Neural cell (in vitro differentiated cells): ENCODE measurements around the gene KIR2DL3. TPM values are rescaled to one million over a fixed set of nuclear protein-coding genes. Genes with fewer than 3 reads are reported as not detected.

ENCODE experiments used
- H2AFZ ChIP-seq: fragments of 200-600, 300-800 bp; sonication (generic), shearing (Covaris generic); 2 replicates; pipeline ENCODE4 v1.6.0; 2014; ENCODE audit warnings: low read depth, mild to moderate bottlenecking, antibody characterized with exemption, low read length, moderate library complexity
- H3F3A ChIP-seq: fragments of 200-600 bp; shearing (Covaris generic); 2 replicates; pipeline ENCODE4 v1.6.1; 2016; ENCODE audit warnings: mild to moderate bottlenecking, moderate library complexity, mixed read lengths, antibody characterized with exemption, low read length; ENCODE audit not compliant: insufficient read depth, poor library complexity, severe bottlenecking
- H3K27ac ChIP-seq: fragments of 200-600, 300-800 bp; sonication (generic), shearing (Covaris generic); 2 replicates; pipeline ENCODE4 v1.5.1; 2014; ENCODE audit warnings: mild to moderate bottlenecking, low read length, moderate library complexity
- H3K27me3 ChIP-seq: fragments of 300-800, 200-600 bp; sonication (generic), shearing (Covaris generic); 2 replicates; pipeline ENCODE4 v1.6.0; 2014; ENCODE audit warnings: mild to moderate bottlenecking, low read depth, low read length, moderate library complexity; ENCODE audit not compliant: insufficient read depth
- H3K36me3 ChIP-seq: fragments of 300-800, 200-600 bp; sonication (generic), shearing (Covaris generic); 2 replicates; pipeline ENCODE4 v1.5.1; 2014; ENCODE audit warnings: mild to moderate bottlenecking, antibody characterized with exemption, low read length, moderate library complexity; ENCODE audit not compliant: insufficient read depth
- H3K4me2 ChIP-seq: fragments of 300-800, 200-600 bp; sonication (generic), shearing (Covaris generic); 2 replicates; pipeline ENCODE4 v1.6.0; 2014; ENCODE audit warnings: mild to moderate bottlenecking, low read length
- H3K4me3 ChIP-seq: fragments of 300-800, 200-600 bp; sonication (generic), shearing (Covaris generic); 2 replicates; pipeline ENCODE4 v1.5.1; 2014; ENCODE audit warnings: mild to moderate bottlenecking, low read length, moderate library complexity
- H3K79me2 ChIP-seq: fragments of 200-600 bp; shearing (Covaris generic); replicated peaks from 2 replicates; pipeline ENCODE4 v1.6.0; 2014; ENCODE audit warnings: mild to moderate bottlenecking, low read length, moderate library complexity; ENCODE audit not compliant: insufficient read depth
- H3K9ac ChIP-seq: fragments of 300-800, 200-600 bp; sonication (generic), shearing (Covaris generic); 2 replicates; pipeline ENCODE4 v1.6.1; 2016; ENCODE audit warnings: mild to moderate bottlenecking, low read length, mixed read lengths
- H3K9me2 ChIP-seq: fragments of 200-600 bp; shearing (Covaris generic); 2 replicates; pipeline ENCODE4 v1.6.1; 2016; ENCODE audit warnings: mild to moderate bottlenecking, low read length, mixed read lengths; ENCODE audit not compliant: insufficient read depth
- H3K9me3 ChIP-seq: fragments of 200-600, 300-800 bp; sonication (generic), shearing (Covaris generic); 2 replicates; pipeline ENCODE4 v1.6.1; 2016; ENCODE audit warnings: mild to moderate bottlenecking, mixed run types, low read length, moderate library complexity, mixed read lengths
- H4K20me1 ChIP-seq: fragments of 200-600 bp; shearing (Covaris generic); 2 replicates; pipeline ENCODE4 v1.6.1; 2016; ENCODE audit warnings: mild to moderate bottlenecking, mixed run types; ENCODE audit not compliant: insufficient read depth
- EP300 ChIP-seq: fragments of 450-650 bp; conservative IDR thresholded peaks from 2 replicates; pipeline ENCODE4 v1.6.1; 2014; ENCODE audit warnings: antibody characterized with exemption, mild to moderate bottlenecking, moderate library complexity; ENCODE audit not compliant: poor library complexity, severe bottlenecking
- EZH2 ChIP-seq: fragments of 200-600, 300-800 bp; shearing (Covaris generic), sonication (generic); IDR thresholded peaks from 2 replicates; pipeline ENCODE4 v1.6.1; 2014; ENCODE audit warnings: antibody characterized with exemption, low read length, borderline replicate concordance, mild to moderate bottlenecking; ENCODE audit not compliant: insufficient read depth, poor library complexity, severe bottlenecking
- MXI1 ChIP-seq: fragments of 450-650 bp; conservative IDR thresholded peaks from 2 replicates; pipeline ENCODE4 v1.6.1; 2014; ENCODE audit warnings: antibody characterized with exemption, mild to moderate bottlenecking; ENCODE audit not compliant: poor library complexity, severe bottlenecking
- POLR2AphosphoS5 ChIP-seq: IDR thresholded peaks from 2 replicates; pipeline ENCODE4 v1.6.1; 2012
- RAD21 ChIP-seq: fragments of 450-650 bp; conservative IDR thresholded peaks from 2 replicates; pipeline ENCODE4 v1.6.1; 2014; ENCODE audit warnings: antibody characterized with exemption, mild to moderate bottlenecking, moderate library complexity
- SMC3 ChIP-seq: fragments of 450-650 bp; conservative IDR thresholded peaks from 2 replicates; pipeline ENCODE4 v1.6.1; 2014; ENCODE audit warnings: antibody characterized with exemption, mild to moderate bottlenecking, moderate library complexity; ENCODE audit not compliant: poor library complexity
- TAF1 ChIP-seq: IDR thresholded peaks from 2 replicates; pipeline ENCODE4 v1.6.1; 2012; ENCODE audit warnings: low read depth
- polyA plus RNA-seq: library from polyadenylated mRNA; depleted of rRNA; stranded (reverse); fragments of >200 nt; gene quantifications from 2 replicates; pipeline ENCODE4 v1.2.3, GENCODE V29; 2014
- TF ChIP-seq, protein P1 (sequence below): fragments of 450-650 bp; IDR thresholded peaks from 2 replicates; pipeline ENCODE4 v1.5.1; 2014; ENCODE audit warnings: antibody characterized with exemption, mild to moderate bottlenecking, moderate library complexity; ENCODE audit not compliant: poor library complexity, severe bottlenecking
- TF ChIP-seq, protein P2 (sequence below): IDR thresholded peaks from 2 replicates; pipeline ENCODE4 v1.6.1; 2012; ENCODE audit warnings: borderline replicate concordance

Gene KIR2DL3
- polyA plus RNA-seq, 1 donor from 2014 or later = not detected

DNA sequence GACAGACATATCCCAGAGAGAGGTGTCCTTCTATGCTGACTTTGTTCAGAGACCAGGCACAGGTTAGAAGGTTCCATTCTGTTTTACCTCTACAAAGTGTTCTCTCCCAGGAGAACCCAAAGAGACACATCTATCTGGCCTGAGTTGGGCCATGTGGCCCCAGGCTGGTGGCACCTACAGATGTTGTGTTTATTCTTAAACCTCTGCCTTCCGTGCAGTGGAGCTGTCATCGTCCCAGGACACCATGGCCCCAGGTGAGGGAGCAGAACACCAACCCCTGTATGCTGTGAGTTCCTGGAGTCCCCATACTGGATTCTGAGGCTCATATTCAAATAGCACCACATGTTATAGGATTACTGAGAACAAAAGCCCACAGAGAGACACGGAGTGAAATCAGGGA lies 10.1 kb upstream of the KIR2DL3 start:
- no peak overlapping the region for H3K4me3 ChIP-seq
- no peak overlapping the region for H2AFZ ChIP-seq
- H3K9me2 ChIP-seq = no peaks in the 10 kb centered on the region
- no peak overlapping the region for H3K4me2 ChIP-seq
- H3K9me3 ChIP-seq = peaks cover 8% of the 10 kb centered on the region
- no peaks in the 10 kb centered on the region for H3F3A ChIP-seq
- H3K36me3 ChIP-seq = no peaks in the 10 kb centered on the region
- no peak overlapping the region for H3K9ac ChIP-seq
- H4K20me1 ChIP-seq = no peaks in the 10 kb centered on the region
- H3K27me3 ChIP-seq = no peaks in the 10 kb centered on the region
- no peak for TF ChIP-seq EZH2
- no peak overlapping the region for H3K27ac ChIP-seq
- no peaks in the 10 kb centered on the region for H3K79me2 ChIP-seq

DNA sequence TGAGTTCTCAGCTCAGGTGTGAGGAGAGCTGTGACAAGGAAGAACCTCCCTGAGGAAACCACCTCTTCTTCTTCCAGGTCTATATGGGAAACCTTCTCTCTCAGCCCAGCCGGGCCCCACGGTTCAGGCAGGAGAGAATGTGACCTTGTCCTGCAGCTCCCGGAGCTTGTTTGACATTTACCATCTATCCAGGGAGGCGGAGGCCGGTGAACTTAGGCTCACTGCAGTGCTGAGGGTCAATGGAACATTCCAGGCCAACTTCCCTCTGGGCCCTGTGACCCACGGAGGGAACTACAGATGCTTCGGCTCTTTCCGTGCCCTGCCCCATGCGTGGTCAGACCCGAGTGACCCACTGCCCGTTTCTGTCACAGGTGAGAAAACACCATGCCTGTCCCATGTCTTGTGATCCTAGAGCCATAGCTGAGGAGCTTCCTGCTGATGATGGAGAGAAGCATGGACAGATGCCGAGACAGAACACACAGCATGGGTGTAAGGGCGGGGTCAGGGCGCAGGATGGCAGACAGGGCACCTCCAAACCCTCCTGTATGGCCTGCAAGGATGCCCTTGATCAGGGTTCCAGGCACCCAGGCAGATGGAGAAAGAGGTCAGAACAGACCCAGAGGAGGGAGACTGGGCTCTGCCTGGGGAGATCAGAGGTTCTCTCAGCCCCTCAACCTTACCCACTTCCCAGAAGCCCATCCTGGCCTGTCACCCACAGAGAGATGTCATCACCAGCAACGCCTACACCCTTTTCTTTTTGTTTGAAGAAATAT lies 8.7 kb upstream of the KIR2DL3 start:
- no peak for TF ChIP-seq RAD21
- no peak for TF ChIP-seq EP300
- TF ChIP-seq MXI1 = no peak
- no peak for TF ChIP-seq POLR2AphosphoS5
- TF ChIP-seq, protein P1, sequence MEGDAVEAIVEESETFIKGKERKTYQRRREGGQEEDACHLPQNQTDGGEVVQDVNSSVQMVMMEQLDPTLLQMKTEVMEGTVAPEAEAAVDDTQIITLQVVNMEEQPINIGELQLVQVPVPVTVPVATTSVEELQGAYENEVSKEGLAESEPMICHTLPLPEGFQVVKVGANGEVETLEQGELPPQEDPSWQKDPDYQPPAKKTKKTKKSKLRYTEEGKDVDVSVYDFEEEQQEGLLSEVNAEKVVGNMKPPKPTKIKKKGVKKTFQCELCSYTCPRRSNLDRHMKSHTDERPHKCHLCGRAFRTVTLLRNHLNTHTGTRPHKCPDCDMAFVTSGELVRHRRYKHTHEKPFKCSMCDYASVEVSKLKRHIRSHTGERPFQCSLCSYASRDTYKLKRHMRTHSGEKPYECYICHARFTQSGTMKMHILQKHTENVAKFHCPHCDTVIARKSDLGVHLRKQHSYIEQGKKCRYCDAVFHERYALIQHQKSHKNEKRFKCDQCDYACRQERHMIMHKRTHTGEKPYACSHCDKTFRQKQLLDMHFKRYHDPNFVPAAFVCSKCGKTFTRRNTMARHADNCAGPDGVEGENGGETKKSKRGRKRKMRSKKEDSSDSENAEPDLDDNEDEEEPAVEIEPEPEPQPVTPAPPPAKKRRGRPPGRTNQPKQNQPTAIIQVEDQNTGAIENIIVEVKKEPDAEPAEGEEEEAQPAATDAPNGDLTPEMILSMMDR = no peak
- TF ChIP-seq TAF1 = no peak
- no peak for TF ChIP-seq SMC3
- TF ChIP-seq, protein P2, sequence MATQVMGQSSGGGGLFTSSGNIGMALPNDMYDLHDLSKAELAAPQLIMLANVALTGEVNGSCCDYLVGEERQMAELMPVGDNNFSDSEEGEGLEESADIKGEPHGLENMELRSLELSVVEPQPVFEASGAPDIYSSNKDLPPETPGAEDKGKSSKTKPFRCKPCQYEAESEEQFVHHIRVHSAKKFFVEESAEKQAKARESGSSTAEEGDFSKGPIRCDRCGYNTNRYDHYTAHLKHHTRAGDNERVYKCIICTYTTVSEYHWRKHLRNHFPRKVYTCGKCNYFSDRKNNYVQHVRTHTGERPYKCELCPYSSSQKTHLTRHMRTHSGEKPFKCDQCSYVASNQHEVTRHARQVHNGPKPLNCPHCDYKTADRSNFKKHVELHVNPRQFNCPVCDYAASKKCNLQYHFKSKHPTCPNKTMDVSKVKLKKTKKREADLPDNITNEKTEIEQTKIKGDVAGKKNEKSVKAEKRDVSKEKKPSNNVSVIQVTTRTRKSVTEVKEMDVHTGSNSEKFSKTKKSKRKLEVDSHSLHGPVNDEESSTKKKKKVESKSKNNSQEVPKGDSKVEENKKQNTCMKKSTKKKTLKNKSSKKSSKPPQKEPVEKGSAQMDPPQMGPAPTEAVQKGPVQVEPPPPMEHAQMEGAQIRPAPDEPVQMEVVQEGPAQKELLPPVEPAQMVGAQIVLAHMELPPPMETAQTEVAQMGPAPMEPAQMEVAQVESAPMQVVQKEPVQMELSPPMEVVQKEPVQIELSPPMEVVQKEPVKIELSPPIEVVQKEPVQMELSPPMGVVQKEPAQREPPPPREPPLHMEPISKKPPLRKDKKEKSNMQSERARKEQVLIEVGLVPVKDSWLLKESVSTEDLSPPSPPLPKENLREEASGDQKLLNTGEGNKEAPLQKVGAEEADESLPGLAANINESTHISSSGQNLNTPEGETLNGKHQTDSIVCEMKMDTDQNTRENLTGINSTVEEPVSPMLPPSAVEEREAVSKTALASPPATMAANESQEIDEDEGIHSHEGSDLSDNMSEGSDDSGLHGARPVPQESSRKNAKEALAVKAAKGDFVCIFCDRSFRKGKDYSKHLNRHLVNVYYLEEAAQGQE = no peak
- no peak for TF ChIP-seq EZH2
- Histone ChIP-seq H3K9me3 (peaks cover 8% of the 10 kb centered on the region), H3K9me2 (no peaks in the 10 kb centered on the region)

More for the DNA sequence above, 8.7 kb upstream of the KIR2DL3 start:
- Histone ChIP-seq H4K20me1 (no peaks in the 10 kb centered on the region), H3K79me2 (no peaks in the 10 kb centered on the region), H2AFZ (no peak overlapping the region), H3K36me3 (no peaks in the 10 kb centered on the region), H3K9ac (no peak overlapping the region), H3K4me3 (no peak overlapping the region), H3K27ac (no peak overlapping the region), H3F3A (no peaks in the 10 kb centered on the region), H3K4me2 (no peak overlapping the region), H3K27me3 (no peaks in the 10 kb centered on the region)
